HG03095 (cell line): ENCODE data around the gene FBLL1.
"Not testable (repeated sequence)": the region's sequence is repeated elsewhere in the genome, so short reads cannot be mapped to it uniquely, and the experiment has no call there.

Experiments
- ATAC-seq: cut with Tn5 transposase; IDR thresholded peaks from one replicate; pipeline ENCODE4 v1.9.1; 2021; ENCODE audit warnings: moderate library complexity; ENCODE audit not compliant: unreplicated experiment

FBLL1 gene

GRCh38 chr5:168528521-168529373 lies at the start of gene FBLL1:
TSS of gene FBLL1 (plus strand) at chr5:168529305. CDS start at chr5:168529505, 200 bp downstream.
- ATAC-seq = no peak

GRCh38 chr5:168480601-168481000 lies 48.5 kb upstream of the FBLL1 start:
- no peak for ATAC-seq

DNA sequence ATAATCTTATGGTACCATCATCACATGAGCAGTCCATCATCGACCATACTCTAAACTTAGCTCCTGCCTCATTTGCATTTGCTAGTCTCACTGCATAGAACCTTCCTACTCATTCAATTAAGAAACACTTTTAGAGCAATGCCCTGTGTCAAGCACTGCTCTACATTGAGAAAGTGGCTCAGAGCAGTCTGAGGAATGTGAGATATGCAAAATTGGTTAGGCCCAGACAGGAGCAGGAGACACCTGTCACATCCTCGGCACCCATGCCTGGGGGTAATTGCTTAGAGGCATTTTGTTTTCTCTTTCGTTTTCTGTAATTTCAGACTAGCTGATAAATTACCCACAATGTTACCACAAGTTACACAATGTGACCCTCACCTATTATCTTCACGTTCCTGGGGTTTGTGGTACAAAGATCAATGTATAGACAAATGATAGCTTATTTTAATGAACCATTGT lies 47.7 kb upstream of the FBLL1 start:
- ATAC-seq = peak; percentile 95

DNA sequence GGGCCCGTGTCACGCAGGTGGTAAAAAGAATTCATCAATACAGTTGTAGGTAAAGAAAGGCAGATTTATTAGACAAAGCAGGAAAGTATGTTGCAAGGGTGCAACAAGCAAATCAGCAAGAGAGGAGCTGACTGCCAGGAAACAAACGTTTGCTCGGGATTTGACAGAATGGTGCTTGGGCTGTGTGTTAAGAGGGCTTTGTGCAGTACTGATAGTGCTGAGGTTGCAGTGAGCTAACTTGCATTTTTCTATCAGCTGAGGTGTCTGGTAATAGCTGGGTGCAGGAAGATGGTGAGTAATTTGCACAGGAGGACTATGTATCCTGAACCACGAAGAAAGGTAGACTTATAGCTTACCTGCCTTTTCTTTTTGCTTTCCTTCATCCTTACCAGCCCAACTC lies 46.7 kb upstream of the FBLL1 start:
- no peak for ATAC-seq

GRCh38 chr5:168486136-168486879 lies 42.8 kb upstream of the FBLL1 start, which contains the start of gene RARS1:
TSS of gene RARS1 (plus strand) at chr5:168486471. CDS start at chr5:168486499, 28 bp downstream.
- peak; percentile 82 for ATAC-seq

DNA sequence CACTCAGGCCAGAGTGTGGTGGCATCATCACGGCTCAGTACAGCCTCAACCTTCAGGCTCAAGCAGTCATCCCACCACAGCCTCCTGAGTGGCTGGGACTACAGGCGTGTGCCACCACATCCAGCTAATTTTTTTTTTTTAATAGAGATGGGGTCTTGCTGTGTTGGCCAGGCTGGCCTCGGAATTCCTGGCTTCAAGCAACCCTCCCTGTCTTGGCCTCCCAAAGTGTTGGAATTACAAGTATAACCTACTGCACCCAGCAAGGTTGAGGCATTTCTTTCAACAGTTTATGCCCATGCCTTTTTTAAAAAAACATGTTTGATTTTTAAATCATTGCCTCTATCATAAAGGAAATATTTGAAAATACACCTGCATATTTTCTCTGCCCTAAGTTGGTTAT lies 40.0 kb upstream of the FBLL1 start:
- no peak for ATAC-seq

DNA sequence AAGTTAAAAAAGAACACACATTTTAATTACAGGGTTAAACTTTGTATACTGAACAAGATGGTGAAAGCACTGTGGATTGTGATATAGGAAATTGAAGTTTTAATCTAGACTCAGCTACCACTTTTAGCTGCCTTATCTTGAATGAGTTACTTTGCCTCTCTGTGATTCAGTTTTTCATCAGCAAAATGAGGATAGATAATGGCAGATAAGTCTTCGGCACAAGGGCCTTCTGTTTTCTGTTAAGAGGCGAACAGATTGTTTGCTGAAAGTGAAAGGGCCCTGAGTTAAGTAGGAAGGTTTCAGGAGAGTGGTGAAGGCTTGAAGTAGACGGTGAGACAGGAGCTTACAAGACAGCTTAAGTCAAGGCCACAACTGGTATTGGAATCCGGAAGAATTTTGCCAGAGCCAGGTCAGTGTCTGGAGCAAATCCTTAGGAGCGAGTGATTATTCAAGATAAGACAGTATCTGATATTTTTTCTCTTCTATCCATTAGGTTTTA lies 35.0 kb upstream of the FBLL1 start:
- no peak for ATAC-seq

- no peak for ATAC-seq
These were observed 26.4 kb upstream of the FBLL1 start for GRCh38 chr5:168502563-168503237.

DNA sequence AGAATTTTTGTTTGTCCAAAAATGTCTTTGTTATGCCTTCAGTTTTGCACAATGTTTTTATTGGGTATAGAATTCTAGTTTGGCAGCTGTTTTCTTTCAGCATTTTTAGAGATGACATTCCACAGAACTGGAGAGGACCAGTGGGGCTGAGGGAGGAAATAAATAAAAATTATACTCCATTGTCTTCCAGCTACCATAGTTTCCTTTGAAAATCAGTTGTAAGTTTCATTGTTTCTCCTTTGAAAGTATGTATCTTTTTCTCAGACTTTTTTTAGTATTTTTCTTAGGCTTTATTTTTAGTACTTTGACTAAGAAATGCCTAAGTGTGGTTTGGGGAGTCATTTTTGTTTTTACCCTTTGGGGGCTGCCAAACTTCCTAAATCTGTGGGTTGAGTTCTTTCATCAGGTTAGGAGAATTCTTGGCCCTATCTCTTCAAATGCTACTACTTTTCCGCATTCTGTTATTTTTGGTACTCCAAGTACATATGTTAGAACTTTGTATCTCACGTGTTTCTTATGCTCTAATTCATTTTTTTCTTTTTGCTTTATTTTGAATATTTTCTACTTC lies 15.2 kb upstream of the FBLL1 start:
- no peak for ATAC-seq

- ATAC-seq = no peak
These were observed 3.2 kb upstream of the FBLL1 start for GRCh38 chr5:168525856-168526255.

DNA sequence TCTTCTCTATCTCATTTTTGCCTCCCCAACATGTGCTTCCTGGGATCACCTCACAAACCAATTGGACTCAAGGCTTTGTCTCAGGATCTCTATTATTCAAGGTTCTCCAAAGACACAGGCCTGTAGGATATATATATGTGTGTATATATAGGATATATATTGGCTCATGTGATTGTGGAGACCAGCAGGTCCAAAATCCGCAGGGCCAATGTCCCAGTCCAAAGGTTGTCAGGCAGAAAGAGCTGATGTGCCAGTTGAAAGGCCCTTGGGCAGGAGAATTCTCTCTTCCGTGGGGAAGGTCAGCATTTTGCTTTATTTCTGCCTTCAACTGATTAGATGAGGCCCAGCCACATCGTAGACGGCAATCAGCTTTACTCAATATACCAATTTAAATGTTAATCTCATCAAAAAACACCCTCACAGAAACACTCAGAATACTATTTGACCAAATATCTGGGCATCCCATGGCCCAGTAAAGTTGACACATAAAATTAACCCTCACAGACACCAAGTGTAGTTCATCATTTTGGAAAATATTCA lies 1.3 kb upstream of the FBLL1 start:
- no peak for ATAC-seq

DNA sequence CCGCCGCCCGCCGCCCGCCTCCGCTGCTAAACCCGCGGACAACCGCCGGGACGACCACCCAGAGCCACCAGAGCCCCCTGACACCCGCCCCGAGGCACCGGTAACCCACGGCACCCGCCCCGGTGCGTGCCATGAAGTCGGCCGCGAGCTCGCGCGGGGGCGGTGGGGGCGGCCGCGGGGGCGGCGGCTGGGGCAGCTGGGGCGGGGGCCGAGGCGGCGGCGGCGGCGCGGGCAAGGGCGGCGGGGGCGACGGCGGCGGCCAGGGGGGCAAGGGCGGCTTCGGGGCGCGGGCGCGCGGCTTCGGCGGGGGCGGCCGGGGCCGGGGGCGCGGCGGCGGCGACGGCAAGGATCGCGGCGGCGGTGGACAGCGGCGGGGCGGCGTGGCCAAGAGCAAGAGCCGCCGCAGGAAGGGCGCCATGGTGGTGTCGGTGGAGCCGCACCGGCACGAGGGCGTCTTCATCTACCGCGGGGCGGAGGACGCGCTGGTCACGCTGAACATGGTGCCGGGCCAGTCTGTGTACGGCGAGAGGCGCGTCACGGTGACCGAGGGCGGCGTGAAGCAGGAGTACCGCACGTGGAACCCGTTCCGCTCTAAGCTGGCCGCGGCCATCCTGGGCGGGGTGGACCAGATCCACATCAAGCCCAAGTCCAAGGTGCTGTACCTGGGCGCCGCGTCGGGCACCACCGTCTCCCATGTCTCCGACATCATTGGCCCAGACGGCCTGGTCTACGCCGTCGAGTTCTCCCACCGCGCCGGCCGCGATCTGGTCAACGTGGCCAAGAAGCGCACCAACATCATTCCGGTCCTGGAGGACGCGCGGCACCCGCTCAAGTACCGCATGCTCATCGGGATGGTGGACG lies 499 bp downstream of the FBLL1 start:
- ATAC-seq = no peak

- ATAC-seq = no peak
These were observed 1.6 kb downstream of the FBLL1 start for GRCh38 chr5:168530621-168531150.

- ATAC-seq = no peak
These were observed 2.1 kb downstream of the FBLL1 start for GRCh38 chr5:168531191-168531590.

DNA sequence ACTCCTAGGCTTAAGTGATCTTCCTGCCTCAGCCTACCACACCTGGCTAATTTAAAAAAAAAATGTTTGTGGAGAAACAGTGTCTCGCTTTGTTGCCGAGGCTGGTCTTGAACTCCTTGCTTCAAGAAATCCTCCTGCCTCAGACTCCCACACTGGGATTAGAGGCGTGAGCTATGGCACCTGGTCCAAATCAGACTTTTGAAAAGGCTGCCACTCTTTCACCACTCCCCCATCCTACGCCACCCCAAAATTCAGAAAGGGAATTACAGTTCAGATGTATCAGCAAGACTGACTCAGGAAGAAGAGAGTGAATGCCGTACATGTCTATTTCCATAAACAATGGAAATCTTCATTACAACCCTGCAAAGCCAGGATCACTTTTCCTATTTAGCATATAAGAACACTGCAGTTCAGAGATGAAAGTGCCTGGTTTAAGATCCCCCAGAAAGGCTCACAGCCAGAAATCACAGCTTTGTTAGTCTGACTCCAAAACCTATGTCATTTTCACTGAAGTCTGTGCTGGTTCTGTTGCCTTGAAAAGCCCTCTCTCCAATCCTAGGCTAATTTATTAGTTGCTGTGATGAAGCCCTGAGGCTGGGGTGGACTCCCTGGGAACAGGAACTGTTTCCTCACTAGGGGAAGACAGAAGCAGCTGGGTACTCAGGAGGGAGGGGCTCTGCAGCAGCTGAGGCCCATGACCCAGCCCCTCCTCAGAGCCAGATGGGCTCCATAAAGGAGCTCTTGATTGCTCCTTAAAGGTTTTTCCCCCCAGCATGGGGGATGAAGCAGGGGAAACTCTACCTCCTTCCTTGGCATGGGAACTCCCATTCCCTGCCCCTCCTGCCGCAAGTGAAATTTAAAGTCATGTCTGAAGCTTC lies 3.1 kb downstream of the FBLL1 start:
- ATAC-seq = no peak

DNA sequence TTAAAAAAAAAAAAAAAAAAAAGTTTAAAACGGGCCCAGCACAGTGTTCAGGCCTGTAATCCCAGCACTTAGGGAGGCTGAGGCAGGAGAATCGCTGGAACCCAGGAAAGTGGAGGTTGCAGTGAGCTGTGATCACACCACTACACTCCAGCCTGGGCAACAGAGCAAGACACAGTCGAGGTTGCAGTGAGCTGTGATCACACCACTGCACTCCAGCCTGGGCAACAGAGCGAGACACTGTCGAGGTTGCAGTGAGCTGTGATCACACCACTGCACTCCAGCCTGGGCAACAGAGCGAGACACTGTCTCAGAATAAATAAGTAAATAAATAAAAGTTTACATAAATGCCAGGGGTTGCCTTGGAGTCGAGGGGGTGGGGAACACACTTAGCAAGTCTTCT lies 5.2 kb downstream of the FBLL1 start:
- ATAC-seq = not testable (repeated sequence)

DNA sequence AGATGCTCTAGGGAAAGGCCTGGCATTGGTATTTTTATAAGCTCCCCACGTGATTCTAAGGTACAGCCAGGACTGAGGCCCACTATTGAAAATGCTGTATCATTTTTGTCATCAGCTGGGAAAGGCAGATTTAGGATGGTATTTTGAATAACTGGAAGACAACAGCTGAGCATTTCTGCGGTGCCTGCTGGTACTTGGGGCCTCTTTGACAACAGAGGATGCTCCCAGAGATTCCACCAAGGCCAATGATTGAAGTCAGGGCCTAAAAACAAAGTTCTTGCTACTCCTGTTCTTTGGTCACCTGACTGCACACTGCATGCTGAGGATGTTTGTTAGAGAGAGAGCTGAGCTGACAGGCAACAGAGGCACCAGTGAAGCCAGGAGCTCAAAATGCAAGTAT lies 8.1 kb downstream of the FBLL1 start:
- ATAC-seq = no peak

DNA sequence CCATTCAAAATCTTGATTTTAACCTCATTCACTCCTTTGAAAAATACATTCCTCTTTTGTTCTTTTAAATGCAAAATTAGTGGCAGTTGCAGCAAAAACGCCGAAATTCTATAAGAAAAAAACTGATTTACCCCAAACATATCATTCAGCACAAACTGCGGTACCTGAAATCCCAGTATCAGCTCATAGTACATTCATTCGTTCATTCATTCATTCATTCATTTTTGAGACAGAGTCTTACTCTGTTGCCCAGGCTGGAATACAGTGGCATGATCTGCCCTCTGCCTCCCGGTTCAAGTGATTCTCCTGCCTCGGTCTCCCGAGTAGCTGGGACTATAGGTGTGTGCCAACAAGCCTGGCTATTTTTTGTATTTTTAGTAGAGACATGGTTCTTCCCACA lies 20.4 kb downstream of the FBLL1 start:
- ATAC-seq = no peak
